Astrocyte (in vitro differentiated cells and primary cell): ENCODE data around the gene TSG101. TPM values are rescaled to one million over a fixed set of nuclear protein-coding genes. Genes with fewer than 3 reads are reported as not detected.
A peak's percentile ranks its signal among the peaks of the same experiment; 100 is the strongest.

Source experiments
- DNase-seq: peaks from one replicate; pipeline ENCODE4 v3.0.0-alpha.2; 2010; ENCODE audit warnings: low read depth
- FAIRE-seq: peaks from 2 replicates; lab custom pipeline; 2011; peaks lifted over from hg19 to GRCh38; lab: Jason Lieb, UNC
- H2AFZ ChIP-seq: 2 replicates; pipeline ENCODE4 v1.6.0; 2012; ENCODE audit warnings: low read depth, low read length, inconsistent platforms
- H3K27ac ChIP-seq: 2 replicates; pipeline ENCODE4 v1.5.1; 2011; ENCODE audit warnings: low read depth, low read length, inconsistent platforms
- H3K27me3 ChIP-seq: 2 replicates; pipeline ENCODE4 v1.6.0; 2011; ENCODE audit warnings: low read length, inconsistent platforms; ENCODE audit not compliant: insufficient read depth
- H3K36me3 ChIP-seq: 2 replicates; pipeline ENCODE4 v1.5.1; 2011; ENCODE audit warnings: low read length, inconsistent platforms; ENCODE audit not compliant: insufficient read depth
- H3K4me1 ChIP-seq: 2 replicates; pipeline ENCODE4 v1.5.1; 2011; ENCODE audit warnings: low read length, inconsistent platforms; ENCODE audit not compliant: insufficient read depth
- H3K4me2 ChIP-seq: 2 replicates; pipeline ENCODE4 v1.6.0; 2012; ENCODE audit warnings: low read length, inconsistent platforms
- H3K4me3 ChIP-seq: 2 replicates; pipeline ENCODE4 v1.5.1; 2011; ENCODE audit warnings: low read depth, mild to moderate bottlenecking, low read length, inconsistent platforms; ENCODE audit not compliant: insufficient read depth
- H3K79me2 ChIP-seq: 2 replicates; pipeline ENCODE4 v1.6.0; 2012; ENCODE audit warnings: mild to moderate bottlenecking, low read length, inconsistent platforms; ENCODE audit not compliant: insufficient read depth
- H3K9ac ChIP-seq: 2 replicates; pipeline ENCODE4 v1.6.0; 2012; ENCODE audit warnings: mild to moderate bottlenecking, low read length, inconsistent platforms
- H3K9me3 ChIP-seq: 2 replicates; pipeline ENCODE4 v1.5.1; 2012; ENCODE audit warnings: low read depth, mild to moderate bottlenecking, low read length, inconsistent platforms; ENCODE audit not compliant: insufficient read depth
- H4K20me1 ChIP-seq: 2 replicates; pipeline ENCODE4 v1.6.0; 2012; ENCODE audit warnings: low read length, inconsistent platforms; ENCODE audit not compliant: insufficient read depth
- H3K27ac Mint-ChIP-seq: one replicate; pipeline ENCODE4 v1.8.0; 2021; ENCODE audit warnings: mild to moderate bottlenecking, mixed read lengths; ENCODE audit not compliant: unreplicated experiment
- H3K27me3 Mint-ChIP-seq: one replicate; pipeline ENCODE4 v1.8.0; 2021; ENCODE audit warnings: low read depth, mixed read lengths; ENCODE audit not compliant: unreplicated experiment
- H3K36me3 Mint-ChIP-seq: one replicate; pipeline ENCODE4 v1.8.0; 2021; ENCODE audit warnings: low read depth, mixed read lengths; ENCODE audit not compliant: unreplicated experiment
- H3K4me1 Mint-ChIP-seq: one replicate; pipeline ENCODE4 v1.8.0; 2021; ENCODE audit warnings: low read depth, mixed read lengths; ENCODE audit not compliant: unreplicated experiment
- H3K4me3 Mint-ChIP-seq: one replicate; pipeline ENCODE4 v1.8.0; 2021; ENCODE audit warnings: mild to moderate bottlenecking, moderate library complexity, mixed read lengths; ENCODE audit not compliant: unreplicated experiment
- H3K9me3 Mint-ChIP-seq: one replicate; pipeline ENCODE4 v1.8.0; 2021; ENCODE audit warnings: mild to moderate bottlenecking, mixed read lengths; ENCODE audit not compliant: unreplicated experiment
- EZH2 ChIP-seq: IDR thresholded peaks from 2 replicates; pipeline ENCODE4 v1.6.1; 2012; ENCODE audit warnings: mild to moderate bottlenecking, low read length, inconsistent platforms; ENCODE audit not compliant: insufficient read depth
- total RNA-seq: library from RNA; stranded (reverse); gene quantifications from 2 replicates; pipeline ENCODE4 v1.2.1, GENCODE V29; 2021
- TF ChIP-seq, protein P1 (sequence below): IDR thresholded peaks from 2 replicates; pipeline ENCODE4 v1.5.1; 2011; ENCODE audit warnings: low read depth, mild to moderate bottlenecking, inconsistent platforms, low read length, moderate library complexity; ENCODE audit not compliant: insufficient read depth

Gene TSG101
- total RNA-seq, 1 donor from 2014 or later = 53.1 TPM

DNA sequence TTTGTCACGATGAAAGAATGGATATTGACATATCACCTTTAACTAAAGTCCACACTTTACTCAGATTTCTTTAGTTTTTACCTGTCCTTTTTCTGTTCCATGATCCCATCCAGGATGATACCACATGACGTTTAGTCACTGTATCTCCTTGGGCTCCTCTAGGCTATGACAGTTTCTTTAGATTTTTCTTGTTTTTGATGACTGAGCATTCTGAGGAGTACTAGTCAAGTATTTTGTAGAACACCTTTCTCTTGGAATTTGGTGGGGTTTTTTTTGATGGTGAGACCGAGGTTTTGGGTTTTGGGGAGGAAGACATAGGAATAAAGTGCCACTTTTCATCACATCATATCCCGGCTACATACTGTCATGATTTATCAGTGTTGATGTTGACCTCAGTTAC lies 67.1 kb downstream of the TSG101 start:
- TF ChIP-seq EZH2 = no peak
- TF ChIP-seq, protein P1, sequence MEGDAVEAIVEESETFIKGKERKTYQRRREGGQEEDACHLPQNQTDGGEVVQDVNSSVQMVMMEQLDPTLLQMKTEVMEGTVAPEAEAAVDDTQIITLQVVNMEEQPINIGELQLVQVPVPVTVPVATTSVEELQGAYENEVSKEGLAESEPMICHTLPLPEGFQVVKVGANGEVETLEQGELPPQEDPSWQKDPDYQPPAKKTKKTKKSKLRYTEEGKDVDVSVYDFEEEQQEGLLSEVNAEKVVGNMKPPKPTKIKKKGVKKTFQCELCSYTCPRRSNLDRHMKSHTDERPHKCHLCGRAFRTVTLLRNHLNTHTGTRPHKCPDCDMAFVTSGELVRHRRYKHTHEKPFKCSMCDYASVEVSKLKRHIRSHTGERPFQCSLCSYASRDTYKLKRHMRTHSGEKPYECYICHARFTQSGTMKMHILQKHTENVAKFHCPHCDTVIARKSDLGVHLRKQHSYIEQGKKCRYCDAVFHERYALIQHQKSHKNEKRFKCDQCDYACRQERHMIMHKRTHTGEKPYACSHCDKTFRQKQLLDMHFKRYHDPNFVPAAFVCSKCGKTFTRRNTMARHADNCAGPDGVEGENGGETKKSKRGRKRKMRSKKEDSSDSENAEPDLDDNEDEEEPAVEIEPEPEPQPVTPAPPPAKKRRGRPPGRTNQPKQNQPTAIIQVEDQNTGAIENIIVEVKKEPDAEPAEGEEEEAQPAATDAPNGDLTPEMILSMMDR = no peak
- Histone ChIP-seq H3K36me3 (no peaks in the 10 kb centered on the region), H3K27me3 (no peaks in the 10 kb centered on the region), H2AFZ (no peak overlapping the region), H3K9me3 (no peaks in the 10 kb centered on the region), H3K4me3 (no peak overlapping the region), H3K27ac (no peak overlapping the region), H3K9ac (no peak overlapping the region), H3K79me2 (no peaks in the 10 kb centered on the region), H3K4me1 (no peaks in the 10 kb centered on the region), H3K4me2 (no peak overlapping the region), H4K20me1 (no peaks in the 10 kb centered on the region)
- peaks cover 2% of the 10 kb centered on the region for H3K27me3 Mint-ChIP-seq
- no peak overlapping the region for H3K4me3 Mint-ChIP-seq
- peaks cover 3% of the 10 kb centered on the region for H3K4me1 Mint-ChIP-seq
- H3K36me3 Mint-ChIP-seq = peaks cover 2% of the 10 kb centered on the region
- DNase-seq = no peak
- H3K9me3 Mint-ChIP-seq = no peaks in the 10 kb centered on the region
- no peak for FAIRE-seq
- no peak overlapping the region for H3K27ac Mint-ChIP-seq

DNA sequence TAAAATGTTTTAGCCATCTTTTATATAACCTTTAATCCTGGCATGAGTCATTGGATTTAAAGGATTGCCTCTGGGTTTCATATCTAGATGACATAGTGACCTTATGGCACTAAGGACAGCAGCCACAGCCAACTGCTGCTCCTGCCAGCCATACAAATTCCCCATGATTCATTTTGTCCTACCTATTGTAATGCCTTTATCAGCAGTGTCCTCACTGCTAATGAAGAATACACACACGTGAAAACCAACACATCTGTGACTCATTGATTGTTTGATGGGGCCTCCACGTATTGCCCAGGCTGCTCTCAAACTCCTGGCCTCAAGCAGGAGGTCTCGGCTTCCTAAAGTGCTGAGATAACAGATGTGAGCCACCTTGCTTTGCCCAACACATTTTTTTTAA lies 69.3 kb downstream of the TSG101 start:
- H3K4me1 Mint-ChIP-seq = peaks cover 3% of the 10 kb centered on the region
- Histone ChIP-seq H3K4me1 (no peaks in the 10 kb centered on the region), H3K9me3 (no peaks in the 10 kb centered on the region), H3K9ac (no peak overlapping the region), H3K36me3 (no peaks in the 10 kb centered on the region), H4K20me1 (no peaks in the 10 kb centered on the region), H2AFZ (no peak overlapping the region), H3K4me3 (no peak overlapping the region), H3K4me2 (no peak overlapping the region), H3K27ac (no peak overlapping the region), H3K79me2 (no peaks in the 10 kb centered on the region), H3K27me3 (no peaks in the 10 kb centered on the region)
- H3K36me3 Mint-ChIP-seq = peaks cover 2% of the 10 kb centered on the region
- peaks cover 2% of the 10 kb centered on the region for H3K27me3 Mint-ChIP-seq
- H3K9me3 Mint-ChIP-seq = no peaks in the 10 kb centered on the region
- FAIRE-seq (no peak), DNase-seq (peak; percentile 39)
- no peak overlapping the region for H3K4me3 Mint-ChIP-seq
- no peak for TF ChIP-seq EZH2
- H3K27ac Mint-ChIP-seq = no peak overlapping the region

DNA sequence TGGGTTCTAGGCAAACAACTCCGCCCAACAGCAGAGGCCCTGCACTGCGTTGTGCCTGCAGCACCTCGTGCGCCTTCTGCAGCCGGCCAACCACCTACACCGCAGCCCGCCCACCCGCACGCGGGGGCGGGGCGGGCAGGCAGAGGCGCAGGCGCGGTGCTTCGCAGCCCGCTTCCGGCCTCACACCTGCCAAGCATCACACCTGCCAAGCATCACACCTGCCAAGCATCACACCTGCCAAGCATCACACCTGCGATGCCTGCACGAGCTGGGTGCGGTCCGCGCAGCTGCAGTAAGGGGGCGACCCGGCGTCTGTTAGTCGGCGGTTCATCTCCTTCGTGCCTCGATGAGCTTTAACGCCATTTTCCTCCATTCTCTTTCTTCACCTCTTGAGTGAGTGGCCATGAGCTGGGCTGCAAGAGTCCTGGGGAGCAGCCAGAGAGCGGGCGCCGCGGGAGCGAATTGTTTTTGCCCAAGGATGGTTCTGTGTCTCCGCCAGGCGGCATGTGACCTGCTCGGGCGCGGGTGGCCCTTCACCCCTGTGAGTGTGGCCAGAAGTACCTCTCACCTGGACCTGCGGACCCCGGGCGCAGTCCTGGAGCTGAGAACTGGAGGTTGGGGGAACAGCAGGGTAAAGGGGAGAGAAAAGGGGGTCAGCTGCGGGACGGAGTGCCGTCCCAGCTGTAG lies 70.9 kb downstream of the TSG101 start, which contains the start of gene LDHAL6A:
TSS of gene LDHAL6A (plus strand) at position 171 of the 687 bp plus-strand sequence. CDS start 825 bp downstream, outside the sequence.
- Mint-ChIP-seq H3K4me3 (no peak within 1 kb of the TSS), H3K27me3 (peaks cover 2% of the 10 kb centered on the region), H3K27ac (no peak within 1 kb of the TSS), H3K36me3 (peaks cover 2% of the 10 kb centered on the region), H3K4me1 (peaks cover 3% of the 10 kb centered on the region), H3K9me3 (no peaks in the 10 kb centered on the region)
- H3K4me1 ChIP-seq = no peaks in the 10 kb centered on the region
- DNase-seq = no peak
- no peak within 1 kb of the TSS for H2AFZ ChIP-seq
- no peak within 1 kb of the TSS for H3K4me3 ChIP-seq
- H4K20me1 ChIP-seq = no peaks in the 10 kb centered on the region
- no peak for FAIRE-seq
- no peaks in the 10 kb centered on the region for H3K36me3 ChIP-seq
- no peaks in the 10 kb centered on the region for H3K27me3 ChIP-seq
- H3K79me2 ChIP-seq = no peaks in the 10 kb centered on the region
- TF ChIP-seq, protein P1 = no peak
- no peak for TF ChIP-seq EZH2
- no peaks in the 10 kb centered on the region for H3K9me3 ChIP-seq
- peak within 1 kb of the TSS; percentile 11 for H3K4me2 ChIP-seq
- no peak within 1 kb of the TSS for H3K9ac ChIP-seq
- H3K27ac ChIP-seq = no peak within 1 kb of the TSS
